SH-SY5Y (cell line): ENCODE measurements around the gene CD34.

ENCODE experiments used
- GATA2 ChIP-seq: IDR thresholded peaks from 2 replicates; pipeline ENCODE4 v1.6.1; 2011; ENCODE audit warnings: mild to moderate bottlenecking, low read depth, low read length
- GATA3 ChIP-seq: IDR thresholded peaks from 2 replicates; pipeline ENCODE4 v1.6.1; 2011; ENCODE audit warnings: low read depth, mild to moderate bottlenecking, low read length, moderate library complexity

DNA sequence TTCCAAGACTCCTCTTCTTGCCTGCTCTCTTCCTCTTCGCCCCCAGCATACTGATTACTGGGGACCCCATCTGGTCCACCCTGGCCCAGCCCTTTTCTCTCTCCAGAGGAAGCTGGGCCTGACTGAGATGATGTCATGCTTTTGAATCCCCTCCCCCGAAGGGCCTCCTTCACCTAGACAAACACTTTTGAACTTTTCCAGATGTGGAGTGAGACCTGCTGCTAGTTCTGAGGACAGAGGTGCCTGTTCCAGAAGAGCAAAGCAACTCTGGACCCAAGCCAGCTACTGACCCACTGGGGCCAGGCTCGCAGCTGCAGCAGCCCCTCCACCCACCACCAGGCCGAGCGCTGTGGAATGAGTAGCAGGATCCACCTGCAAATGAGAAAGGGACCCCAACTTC is 8.4 kb downstream of the CD34 start:
- TF ChIP-seq GATA2: no peak
- no peak for TF ChIP-seq GATA3
